Omental fat pad (tissue), 4 donors: ENCODE results near the gene MYH10. TPM values are rescaled to one million over a fixed set of nuclear protein-coding genes. Genes with fewer than 3 reads are reported as not detected.
"Not testable (repeated sequence)": the region's sequence is repeated elsewhere in the genome, so short reads cannot be mapped to it uniquely, and the experiment has no call there.

ENCODE experiments used
- ATAC-seq: fragments of 150-250 bp; one replicate; pipeline ENCODE4 v1.9.1; 2016; ENCODE audit warnings: mild to moderate bottlenecking, moderate library complexity; ENCODE audit not compliant: low FRiP score
- DNase-seq: peaks from one replicate; pipeline ENCODE4 v3.0.0-alpha.2; 2019; ENCODE audit warnings: low spot score
- total RNA-seq, 4 donors: library from RNA; depleted of rRNA; stranded (reverse); fragments of >200 nt; gene quantifications; one replicate each; pipeline ENCODE4 v1.1.0, GENCODE V29; 2016
- TF ChIP-seq, protein P1 (sequence below), 3 donors: fragments of 450-650 bp; IDR thresholded peaks; one replicate each; pipeline ENCODE4 v1.5.1; 2016 to 2017; ENCODE audit warnings: antibody characterized with exemption in 3 of 3, mild to moderate bottlenecking in 3 of 3, moderate library complexity in 2 of 3

The MYH10 gene
- total RNA-seq, 4 donors from 2014 or later = 41.1 to 99.3 (median 51.8) TPM

DNA sequence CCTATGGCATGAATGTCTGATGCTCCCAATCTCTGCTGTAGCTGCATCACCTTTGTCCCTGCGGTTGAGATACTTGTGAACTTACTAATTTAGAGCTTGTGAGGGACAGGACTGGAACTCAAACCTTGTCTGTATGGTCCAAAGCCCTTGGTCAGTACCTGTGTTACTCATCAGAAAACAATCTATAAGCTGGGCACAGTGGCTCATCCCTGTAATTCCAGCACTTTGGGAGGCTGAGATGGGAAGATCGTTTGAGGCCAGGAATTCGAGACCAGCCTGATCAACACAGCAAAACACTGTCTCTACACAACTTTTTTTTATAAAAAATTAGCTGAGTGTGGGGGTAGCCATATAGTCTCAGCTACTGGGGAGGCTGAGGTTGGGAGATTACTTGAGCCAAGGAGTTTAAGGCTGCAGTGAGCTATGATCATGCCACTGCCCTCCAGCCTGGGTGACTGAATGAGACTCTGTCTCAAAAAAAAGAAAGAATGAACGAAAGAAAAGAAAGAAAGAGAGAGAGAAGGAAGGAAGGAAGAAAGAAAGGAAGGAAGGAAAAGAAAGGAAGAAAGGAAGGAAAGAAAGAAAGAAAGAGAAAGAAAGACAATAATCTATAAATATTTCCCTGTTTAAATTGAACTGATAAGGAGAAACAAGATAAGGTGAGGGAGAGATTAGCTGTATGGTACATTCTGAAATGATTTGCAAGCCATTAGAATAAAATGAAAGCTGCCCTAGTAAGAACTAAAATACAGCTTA, 31.7 kb upstream of the MYH10 start:
- DNase-seq (no peak), ATAC-seq (no peak)
- TF ChIP-seq, protein P1, sequence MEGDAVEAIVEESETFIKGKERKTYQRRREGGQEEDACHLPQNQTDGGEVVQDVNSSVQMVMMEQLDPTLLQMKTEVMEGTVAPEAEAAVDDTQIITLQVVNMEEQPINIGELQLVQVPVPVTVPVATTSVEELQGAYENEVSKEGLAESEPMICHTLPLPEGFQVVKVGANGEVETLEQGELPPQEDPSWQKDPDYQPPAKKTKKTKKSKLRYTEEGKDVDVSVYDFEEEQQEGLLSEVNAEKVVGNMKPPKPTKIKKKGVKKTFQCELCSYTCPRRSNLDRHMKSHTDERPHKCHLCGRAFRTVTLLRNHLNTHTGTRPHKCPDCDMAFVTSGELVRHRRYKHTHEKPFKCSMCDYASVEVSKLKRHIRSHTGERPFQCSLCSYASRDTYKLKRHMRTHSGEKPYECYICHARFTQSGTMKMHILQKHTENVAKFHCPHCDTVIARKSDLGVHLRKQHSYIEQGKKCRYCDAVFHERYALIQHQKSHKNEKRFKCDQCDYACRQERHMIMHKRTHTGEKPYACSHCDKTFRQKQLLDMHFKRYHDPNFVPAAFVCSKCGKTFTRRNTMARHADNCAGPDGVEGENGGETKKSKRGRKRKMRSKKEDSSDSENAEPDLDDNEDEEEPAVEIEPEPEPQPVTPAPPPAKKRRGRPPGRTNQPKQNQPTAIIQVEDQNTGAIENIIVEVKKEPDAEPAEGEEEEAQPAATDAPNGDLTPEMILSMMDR (IDR thresholded peaks at IDR 0.05) = no peak

DNA sequence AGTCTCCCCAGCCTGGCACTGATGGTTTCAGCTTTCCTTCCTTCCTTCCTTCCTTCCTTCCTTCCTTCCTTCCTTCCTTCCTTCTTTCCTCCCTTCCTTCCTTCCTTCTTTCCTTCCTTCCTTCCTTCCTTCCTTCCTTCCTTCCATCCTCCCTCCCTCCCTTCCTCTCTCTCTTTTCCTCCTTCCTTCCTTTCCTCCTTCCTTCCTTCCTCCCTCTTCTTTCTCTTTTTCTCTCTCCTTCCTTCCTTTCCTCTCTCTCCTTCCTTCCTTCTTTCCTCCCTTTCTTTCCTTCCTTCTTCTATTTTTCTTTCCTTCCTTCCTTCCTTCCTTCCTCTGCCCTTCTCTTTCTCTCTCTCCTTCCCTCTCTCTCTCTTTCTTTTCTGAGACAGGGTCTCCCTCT, 30.2 kb upstream of the MYH10 start:
- not testable (repeated sequence) for DNase-seq, ATAC-seq

DNA sequence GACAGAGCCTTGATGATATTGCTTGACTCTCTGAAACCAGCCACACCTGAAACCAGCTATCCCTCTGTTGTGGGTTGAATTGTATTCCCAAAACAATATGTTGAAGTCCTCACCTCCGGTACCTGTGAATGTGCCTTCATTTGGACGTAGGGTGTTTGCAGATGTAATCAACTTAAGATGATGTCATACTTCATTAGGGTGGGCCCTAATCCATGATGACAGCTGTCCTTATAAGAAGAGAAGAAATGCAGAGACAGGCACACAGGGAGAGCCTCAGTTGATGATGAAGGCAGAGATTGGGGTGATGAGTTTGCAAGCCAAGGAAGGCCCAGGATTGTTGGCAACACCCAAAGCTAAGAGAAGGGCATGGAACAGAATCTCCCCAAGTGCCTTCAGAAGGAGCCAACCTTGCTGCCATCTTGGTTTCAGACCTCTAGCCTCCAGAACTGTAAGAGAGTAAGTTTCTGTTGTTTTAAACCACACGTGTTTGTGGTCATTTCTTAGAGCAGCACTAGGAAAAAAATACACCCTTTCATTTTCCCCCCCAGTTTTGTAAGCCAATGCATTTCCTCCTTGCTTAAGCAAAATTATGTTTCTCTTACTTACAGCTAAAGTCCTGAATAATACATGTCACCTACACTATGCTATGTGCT, 29.4 kb upstream of the MYH10 start:
- ATAC-seq = no peak
- TF ChIP-seq, protein P1 (IDR thresholded peaks at IDR 0.05) = no peak
- DNase-seq = no peak

DNA sequence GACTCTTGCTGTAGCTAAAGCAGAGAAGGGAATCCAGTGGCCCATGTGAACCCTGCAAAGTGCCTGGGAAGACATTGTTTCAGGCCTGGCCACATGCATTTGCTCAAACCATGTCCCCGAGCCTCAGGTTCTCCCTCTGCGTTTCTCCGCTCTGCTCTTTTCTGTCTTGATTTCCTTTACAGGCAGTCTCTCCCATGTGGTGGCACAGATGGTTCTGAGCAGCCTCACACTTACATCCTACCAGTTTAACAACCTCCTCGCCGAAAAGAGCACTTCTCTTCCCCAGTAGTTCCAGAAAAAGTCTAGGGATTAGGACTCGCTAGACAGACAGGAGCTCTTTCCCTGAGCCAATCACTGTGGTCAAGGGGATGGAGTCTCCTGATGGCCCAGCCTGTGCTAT, 28.3 kb upstream of the MYH10 start:
- no peak for DNase-seq
- TF ChIP-seq, protein P1 (IDR thresholded peaks at IDR 0.05) = no peak
- no peak for ATAC-seq

DNA sequence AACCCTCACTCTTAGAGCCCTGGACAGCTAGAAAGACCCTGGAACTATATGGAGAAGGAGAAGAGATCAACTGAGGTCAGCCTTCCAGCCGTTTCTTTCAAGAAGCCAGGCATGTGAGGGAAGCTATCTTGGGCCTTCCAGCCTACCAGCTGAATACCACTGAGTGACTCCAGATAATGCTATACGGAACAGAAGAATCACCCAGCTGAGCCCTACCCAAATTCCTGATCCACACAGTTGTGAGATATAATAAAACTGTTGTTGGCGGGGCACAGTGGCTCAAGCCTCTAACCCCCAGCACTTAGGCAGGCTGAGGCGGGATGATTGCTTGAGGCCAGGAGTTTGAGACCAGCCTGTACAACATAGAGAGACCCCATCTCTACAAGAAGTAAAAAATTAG, 26.2 kb upstream of the MYH10 start:
- DNase-seq = no peak
- no peak for ATAC-seq
- TF ChIP-seq, protein P1 (IDR thresholded peaks at IDR 0.05) = no peak

DNA sequence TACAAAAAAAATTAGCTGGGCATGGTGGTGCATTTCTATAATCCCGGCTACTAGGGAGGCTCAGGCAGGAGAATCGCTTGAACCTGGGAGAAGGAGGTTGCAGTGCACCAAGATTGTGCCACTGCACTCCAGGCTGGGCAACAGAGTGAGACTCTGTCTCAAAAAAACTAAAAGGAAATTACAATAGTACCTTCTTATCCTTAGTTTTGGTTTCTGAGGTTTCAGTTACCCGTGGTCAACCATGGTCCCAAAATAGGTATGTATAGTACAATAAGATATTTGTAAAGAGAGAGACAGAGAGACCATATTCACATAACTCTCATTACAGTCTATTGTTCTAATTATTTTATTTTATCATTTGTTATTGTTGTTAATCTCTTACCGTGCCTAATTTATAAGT, 24.3 kb upstream of the MYH10 start:
- ATAC-seq (no peak), DNase-seq (no peak)
- TF ChIP-seq, protein P1 (IDR thresholded peaks at IDR 0.05) = no peak

DNA sequence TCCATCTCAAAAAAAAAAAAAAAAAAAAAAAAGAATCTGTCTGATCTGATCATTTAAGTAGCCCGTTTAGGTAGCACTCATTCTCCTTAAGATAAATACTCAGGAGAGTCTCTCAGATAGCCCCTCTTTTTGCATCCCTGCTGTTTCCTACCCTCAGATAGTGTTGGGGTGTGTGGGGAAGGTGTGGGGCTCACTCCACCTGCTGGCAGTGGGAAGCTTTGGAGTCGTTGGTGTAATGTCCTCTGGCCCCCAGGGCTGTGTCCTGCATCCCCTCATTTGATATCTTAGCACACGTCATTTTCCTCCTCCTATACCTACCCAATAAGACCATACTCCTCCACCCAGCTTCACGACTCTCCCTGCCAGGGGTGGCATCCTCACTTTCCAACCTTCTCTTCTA, 20.5 kb upstream of the MYH10 start:
- ATAC-seq = no peak
- no peak for DNase-seq
- TF ChIP-seq, protein P1 (IDR thresholded peaks at IDR 0.05) = no peak
